Neutrophil (primary cell): Measurements from ENCODE around the gene CTU1.
"Not testable (repeated sequence)": the region's sequence is repeated elsewhere in the genome, so short reads cannot be mapped to it uniquely, and the experiment has no call there.

Source experiments
- H3K27ac ChIP-seq: fragments of 200-600 bp; sonication (generic); 2 replicates; pipeline ENCODE4 v1.5.1; 2016; ENCODE audit warnings: mild to moderate bottlenecking, moderate library complexity
- H3K27me3 ChIP-seq: fragments of 200-600 bp; sonication (generic); 2 replicates; pipeline ENCODE4 v1.6.0; 2016; ENCODE audit warnings: mild to moderate bottlenecking
- H3K36me3 ChIP-seq: fragments of 200-600 bp; sonication (generic); 2 replicates; pipeline ENCODE4 v1.5.1; 2017
- H3K4me1 ChIP-seq, 2 experiments: fragments of 200-600 bp in 1 of 2; sonication (generic) in 1 of 2; 1 replicate in 1 of 2; 2 replicates in 1 of 2; pipeline versions ENCODE4 v1.5.1 to v1.6.1; 2013 to 2016; ENCODE audit warnings: low read depth in 1 of 2, low read length in 1 of 2, mild to moderate bottlenecking in 1 of 2, moderate library complexity in 1 of 2; ENCODE audit not compliant: control insufficient read depth in 1 of 2, insufficient read depth in 1 of 2
- H3K4me3 ChIP-seq, 2 experiments: fragments of 200-600 bp in 1 of 2; sonication (generic) in 1 of 2; 1 replicate in 1 of 2; 2 replicates in 1 of 2; pipeline ENCODE4 v1.5.1; 2013 to 2016; ENCODE audit warnings: low read depth in 1 of 2, low read length in 1 of 2, mild to moderate bottlenecking in 1 of 2, moderate library complexity in 1 of 2
- H3K9me3 ChIP-seq: fragments of 200-600 bp; sonication (generic); 2 replicates; pipeline ENCODE4 v1.5.1; 2016
- CTCF ChIP-seq: fragments of 200-600 bp; sonication (generic); IDR thresholded peaks from 2 replicates; pipeline ENCODE4 v1.5.1; 2016; ENCODE audit warnings: antibody characterized with exemption

CTU1 gene

GRCh38 chr19:51147663-51148062 lies 39.5 kb upstream of the CTU1 start:
- peaks cover 60 to 62% of the 10 kb centered on the region in 2 experiments for H3K4me1 ChIP-seq
- H3K36me3 ChIP-seq, result peaks cover 16% of the 10 kb centered on the region
- no peak for TF ChIP-seq CTCF
- H3K9me3 ChIP-seq, result no peaks in the 10 kb centered on the region
- peak overlapping the region in 1 of 2 experiments; percentile 37 for H3K4me3 ChIP-seq
- peak overlapping the region; percentile 73 for H3K27ac ChIP-seq
- H3K27me3 ChIP-seq, result peaks cover 6% of the 10 kb centered on the region

GRCh38 chr19:51146751-51147150 lies 38.5 kb upstream of the CTU1 start:
- Histone ChIP-seq H3K9me3 (no peaks in the 10 kb centered on the region), H3K27ac (no peak overlapping the region), H3K36me3 (peaks cover 16% of the 10 kb centered on the region), H3K4me3 (no peak overlapping the region), H3K4me1 (peaks cover 69 to 71% of the 10 kb centered on the region in 2 experiments), H3K27me3 (peaks cover 6% of the 10 kb centered on the region)
- TF ChIP-seq CTCF, result no peak

GRCh38 chr19:51145916-51146493 lies 37.8 kb upstream of the CTU1 start:
- H3K27ac ChIP-seq, result no peak overlapping the region
- peaks cover 16% of the 10 kb centered on the region for H3K36me3 ChIP-seq
- no peaks in the 10 kb centered on the region for H3K9me3 ChIP-seq
- no peak overlapping the region for H3K4me3 ChIP-seq
- peaks cover 6% of the 10 kb centered on the region for H3K27me3 ChIP-seq
- no peak for TF ChIP-seq CTCF
- peaks cover 77 to 78% of the 10 kb centered on the region in 2 experiments for H3K4me1 ChIP-seq

GRCh38 chr19:51144482-51145045 lies 36.4 kb upstream of the CTU1 start:
- H3K4me3 ChIP-seq, result no peak overlapping the region
- peaks cover 85 to 86% of the 10 kb centered on the region in 2 experiments for H3K4me1 ChIP-seq
- no peaks in the 10 kb centered on the region for H3K9me3 ChIP-seq
- TF ChIP-seq CTCF, result no peak
- no peak overlapping the region for H3K27ac ChIP-seq
- peaks cover 16% of the 10 kb centered on the region for H3K36me3 ChIP-seq
- H3K27me3 ChIP-seq, result no peaks in the 10 kb centered on the region

GRCh38 chr19:51143486-51143885 lies 35.3 kb upstream of the CTU1 start:
- H3K36me3 ChIP-seq, result peaks cover 16% of the 10 kb centered on the region
- H3K27me3 ChIP-seq, result no peaks in the 10 kb centered on the region
- no peaks in the 10 kb centered on the region for H3K9me3 ChIP-seq
- peak overlapping the region; percentile 100 for H3K27ac ChIP-seq
- no peak for TF ChIP-seq CTCF
- H3K4me1 ChIP-seq, result peaks cover 85 to 86% of the 10 kb centered on the region in 2 experiments
- H3K4me3 ChIP-seq, result peak overlapping the region; percentile 8 to 32

- H3K27me3 ChIP-seq, H3K9me3 ChIP-seq: not testable (repeated sequence)
- Histone ChIP-seq H3K4me1 (peaks cover 85 to 86% of the 10 kb centered on the region in 2 experiments), H3K4me3 (peak overlapping the region; percentile 32 to 49), H3K36me3 (peaks cover 15% of the 10 kb centered on the region), H3K27ac (peak overlapping the region; percentile 100)
Measured at GRCh38 chr19:51142809-51143475, 34.7 kb upstream of the CTU1 start.
